Endothelial cell of umbilical vein (primary cell): ENCODE data around the gene GPAT3. TPM values are rescaled to one million over a fixed set of nuclear protein-coding genes. Genes with fewer than 3 reads are reported as not detected.

Source experiments
- BruUV-seq: library from RNA; stranded (reverse); fragments of 400-500 nt; replicated peaks from 2 replicates; lab custom pipeline; 2021; lab: Mats Ljungman, UMichigan
- CTCF ChIA-PET: fragments of 300-600, 350-600 bp; sonication (Branson Sonifier 250); formaldehyde crosslinking; loops from one replicate; lab custom pipeline; 2021; ENCODE audit warnings: antibody characterized with exemption, inconsistent platforms; lab: Charles Lee
- POLR2A ChIA-PET: fragments of 300-600, 350-600 bp; sonication (Branson Sonifier 250); formaldehyde crosslinking; loops from one replicate; lab custom pipeline; 2021; ENCODE audit warnings: antibody characterized with exemption, inconsistent platforms; lab: Charles Lee
- DNase-seq: peaks from one replicate; pipeline ENCODE4 v3.0.0-alpha.2; 2011; ENCODE audit warnings: low read depth, low spot score
- FAIRE-seq: peaks from 2 replicates; lab custom pipeline; 2011; peaks lifted over from hg19 to GRCh38; lab: Jason Lieb, UNC
- H2AFZ ChIP-seq: 2 replicates; pipeline ENCODE4 v1.6.0; 2012; ENCODE audit warnings: low read depth, low read length, control low read depth, inconsistent platforms
- H3K27ac ChIP-seq: 2 replicates; pipeline ENCODE4 v1.5.1; 2011; ENCODE audit warnings: low read depth, mild to moderate bottlenecking, control low read depth, low read length, moderate library complexity; ENCODE audit not compliant: insufficient read depth
- H3K27me3 ChIP-seq, 2 experiments: 2 replicates each; pipeline versions ENCODE4 v1.6.0 to v1.6.1; 2011; ENCODE audit warnings: low read length in 2 of 2, mixed read lengths in 1 of 2; ENCODE audit not compliant: control insufficient read depth in 2 of 2, insufficient read depth in 2 of 2
- H3K36me3 ChIP-seq, 2 experiments: 2 replicates in 1 of 2; 3 replicates in 1 of 2; pipeline ENCODE4 v1.5.1; 2011; ENCODE audit warnings: low read length in 2 of 2, mild to moderate bottlenecking in 1 of 2, moderate library complexity in 1 of 2; ENCODE audit not compliant: control insufficient read depth in 2 of 2, insufficient read depth in 2 of 2; ENCODE audit errors: extremely low read depth in 1 of 2
- H3K4me1 ChIP-seq: 3 replicates; pipeline ENCODE4 v1.5.1; 2011; ENCODE audit warnings: mild to moderate bottlenecking, low read length; ENCODE audit not compliant: control insufficient read depth, insufficient read depth; ENCODE audit errors: extremely low read depth
- H3K4me2 ChIP-seq: 2 replicates; pipeline ENCODE4 v1.6.1; 2011; ENCODE audit warnings: low read length, control low read depth, mixed read lengths; ENCODE audit not compliant: insufficient read depth
- H3K4me3 ChIP-seq, 3 experiments: fragments of 200-600 bp in 1 of 3; sonication (generic), shearing (Covaris generic) in 1 of 3; replicated peaks in 1 of 3; 2 replicates each; pipeline ENCODE4 v1.5.1; 2011 to 2016; ENCODE audit warnings: control low read depth in 3 of 3, low read length in 3 of 3, mild to moderate bottlenecking in 2 of 3, inconsistent platforms in 1 of 3, low read depth in 1 of 3, moderate library complexity in 1 of 3; ENCODE audit not compliant: insufficient read depth in 1 of 3
- H3K79me2 ChIP-seq: 2 replicates; pipeline ENCODE4 v1.6.0; 2012; ENCODE audit warnings: low read length, inconsistent platforms; ENCODE audit not compliant: control insufficient read depth, insufficient read depth
- H3K9ac ChIP-seq: replicated peaks from 2 replicates; pipeline ENCODE3; 2011; ENCODE audit warnings: low read length, control low read depth; ENCODE audit not compliant: insufficient read depth; ENCODE audit errors: extremely low read depth
- H3K9me1 ChIP-seq: replicated peaks from 3 replicates; pipeline ENCODE4 v1.6.0; 2011; ENCODE audit warnings: mild to moderate bottlenecking, low read length; ENCODE audit not compliant: control insufficient read depth, insufficient read depth; ENCODE audit errors: extremely low read depth
- H3K9me3 ChIP-seq: replicated peaks from 2 replicates; pipeline ENCODE4 v1.5.1; 2012; ENCODE audit warnings: low read length, inconsistent platforms; ENCODE audit not compliant: control insufficient read depth, insufficient read depth
- H4K20me1 ChIP-seq: replicated peaks from 2 replicates; pipeline ENCODE3; 2011; ENCODE audit warnings: mild to moderate bottlenecking, low read length; ENCODE audit not compliant: control insufficient read depth, insufficient read depth; ENCODE audit errors: extremely low read depth
- EZH2 ChIP-seq: IDR thresholded peaks from 2 replicates; pipeline ENCODE4 v1.6.1; 2012; ENCODE audit warnings: borderline replicate concordance, low read depth, mild to moderate bottlenecking, moderate library complexity, low read length, inconsistent platforms; ENCODE audit not compliant: severe bottlenecking
- FOS ChIP-seq: IDR thresholded peaks from 2 replicates; pipeline ENCODE4 v1.6.1; 2011; ENCODE audit warnings: mild to moderate bottlenecking, low read length, moderate library complexity, borderline replicate concordance; ENCODE audit not compliant: insufficient read depth
- GATA2 ChIP-seq: IDR thresholded peaks from 2 replicates; pipeline ENCODE4 v1.7.0; 2011; ENCODE audit warnings: low read depth, mild to moderate bottlenecking, moderate library complexity, mixed read lengths, low read length; ENCODE audit not compliant: insufficient read length, insufficient read depth
- JUN ChIP-seq: IDR thresholded peaks from 2 replicates; pipeline ENCODE4 v1.6.1; 2011; ENCODE audit warnings: borderline replicate concordance, low read depth; ENCODE audit not compliant: insufficient read length, insufficient read depth
- MYC ChIP-seq: IDR thresholded peaks from one replicate; pipeline ENCODE4 v1.6.1; 2011; ENCODE audit warnings: mild to moderate bottlenecking, low read depth, low read length
- POLR2A ChIP-seq: IDR thresholded peaks from 2 replicates; pipeline ENCODE4 v1.6.1; 2012; ENCODE audit warnings: low read depth, mild to moderate bottlenecking, control low read depth, low read length
- POLR2AphosphoS5 ChIP-seq: IDR thresholded peaks from 2 replicates; pipeline ENCODE4 v1.6.1; 2012; ENCODE audit warnings: low read depth, mild to moderate bottlenecking, control low read depth, low read length, moderate library complexity; ENCODE audit not compliant: insufficient read depth
- dilution Hi-C: fragments of 300-500 bp; cut with MboI; formaldehyde crosslinking; loops from one replicate; pipeline ENCODE4 v1.15.0; 2019; ENCODE audit warnings: low sequenced_read_pairs; ENCODE audit not compliant: extremely low pct_ligation_motif_present
- intact Hi-C: fragments of 100-400 bp; cut with micrococcal nuclease; formaldehyde crosslinking; loops from one replicate; pipeline ENCODE4 v1.10.0; 2022
- polyA plus RNA-seq, 4 experiments: library from polyadenylated mRNA; depleted of rRNA in 3 of 4; stranded (reverse) in 3 of 4; unstranded in 1 of 4; fragments of >200 nt; gene quantifications; 2 replicates each; pipeline versions ENCODE4 v1.2.1 to v1.2.3, GENCODE V29; 2011 to 2012; ENCODE audit warnings: missing spikeins in 1 of 4
- total RNA-seq: library from RNA; stranded (reverse); gene quantifications from 2 replicates; pipeline ENCODE4 v1.2.3, GENCODE V29; 2021
- TF ChIP-seq, protein P1 (sequence below): IDR thresholded peaks from 2 replicates; pipeline ENCODE4 v1.6.1; 2011; ENCODE audit not compliant: insufficient read depth, insufficient read length
- TF ChIP-seq, protein P2 (sequence below), 2 donors: IDR thresholded peaks; 1 replicate in 1 of 2; 2 replicates in 1 of 2; pipeline ENCODE4 v1.5.1; 2011; ENCODE audit warnings: low read length in 2 of 2, mild to moderate bottlenecking in 2 of 2, moderate library complexity in 2 of 2, control low read depth in 1 of 2, inconsistent platforms in 1 of 2, low read depth in 1 of 2; ENCODE audit not compliant: insufficient read depth in 1 of 2; ENCODE audit errors: extremely low read depth in 1 of 2

Gene GPAT3
- total and polyA plus RNA-seq, 2 donors (not counting 3 experiments of a cell fraction or from before 2014, with no cell fraction given): 0.36 to 2.1 TPM

DNA sequence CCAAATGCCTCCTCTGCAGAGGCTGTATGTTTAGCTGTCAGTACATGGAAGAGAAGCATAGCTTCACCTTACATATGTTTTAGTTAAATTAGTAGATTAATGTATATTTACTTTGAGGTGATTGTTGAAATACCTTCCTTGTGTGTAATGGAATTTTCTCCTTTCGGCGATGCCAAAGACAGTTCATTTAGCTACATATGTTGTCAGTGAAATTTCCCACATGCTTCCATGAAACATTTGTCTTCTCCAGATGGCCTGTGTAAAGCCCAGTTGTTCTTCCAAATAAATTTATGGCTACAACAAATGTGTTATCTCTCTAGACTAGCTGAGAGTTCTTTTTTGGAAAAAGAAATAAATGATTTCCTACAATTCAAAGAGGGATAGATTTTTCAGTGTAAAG, 95.2 kb downstream of the GPAT3 start:
- H2AFZ ChIP-seq: no peak overlapping the region
- ChIA-PET CTCF (interaction anchor here (0.7 to 3.0 kb wide), 6 partner anchors 8 to 898 kb away, joined by 3 to 7 read pairs (median 3); no protein-coding TSS in a partner anchor), POLR2A (no interaction called here)
- H3K27ac ChIP-seq: no peak overlapping the region
- H3K4me2 ChIP-seq: peak overlapping the region; percentile 74
- DNase-seq: peak; percentile 48
- no peaks in the 10 kb centered on the region for H3K9me3 ChIP-seq
- H4K20me1 ChIP-seq: no peaks in the 10 kb centered on the region
- BruUV-seq: no TSS peak
- TF ChIP-seq POLR2AphosphoS5 (no peak), MYC (no peak), FOS (no peak), GATA2 (no peak), EZH2 (no peak), POLR2A (no peak), JUN (no peak)
- TF ChIP-seq, protein P1, sequence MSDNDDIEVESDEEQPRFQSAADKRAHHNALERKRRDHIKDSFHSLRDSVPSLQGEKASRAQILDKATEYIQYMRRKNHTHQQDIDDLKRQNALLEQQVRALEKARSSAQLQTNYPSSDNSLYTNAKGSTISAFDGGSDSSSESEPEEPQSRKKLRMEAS: no peak
- TF ChIP-seq, protein P2, sequence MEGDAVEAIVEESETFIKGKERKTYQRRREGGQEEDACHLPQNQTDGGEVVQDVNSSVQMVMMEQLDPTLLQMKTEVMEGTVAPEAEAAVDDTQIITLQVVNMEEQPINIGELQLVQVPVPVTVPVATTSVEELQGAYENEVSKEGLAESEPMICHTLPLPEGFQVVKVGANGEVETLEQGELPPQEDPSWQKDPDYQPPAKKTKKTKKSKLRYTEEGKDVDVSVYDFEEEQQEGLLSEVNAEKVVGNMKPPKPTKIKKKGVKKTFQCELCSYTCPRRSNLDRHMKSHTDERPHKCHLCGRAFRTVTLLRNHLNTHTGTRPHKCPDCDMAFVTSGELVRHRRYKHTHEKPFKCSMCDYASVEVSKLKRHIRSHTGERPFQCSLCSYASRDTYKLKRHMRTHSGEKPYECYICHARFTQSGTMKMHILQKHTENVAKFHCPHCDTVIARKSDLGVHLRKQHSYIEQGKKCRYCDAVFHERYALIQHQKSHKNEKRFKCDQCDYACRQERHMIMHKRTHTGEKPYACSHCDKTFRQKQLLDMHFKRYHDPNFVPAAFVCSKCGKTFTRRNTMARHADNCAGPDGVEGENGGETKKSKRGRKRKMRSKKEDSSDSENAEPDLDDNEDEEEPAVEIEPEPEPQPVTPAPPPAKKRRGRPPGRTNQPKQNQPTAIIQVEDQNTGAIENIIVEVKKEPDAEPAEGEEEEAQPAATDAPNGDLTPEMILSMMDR (IDR thresholded peaks at IDR 0.05; ENCODE audit: extremely low read depth in 1 of 2, insufficient read depth in 1 of 2, low read depth in 1 of 2, low read length in 2 of 2): no peak
- no peaks in the 10 kb centered on the region for H3K9me1 ChIP-seq
- H3K36me3 ChIP-seq: no peaks in the 10 kb centered on the region
- FAIRE-seq: peak; percentile 63
- intact Hi-C loops: loop anchor here (5.0 kb wide), 1 partner anchor 274 kb away; no protein-coding TSS in a partner anchor
- dilution Hi-C loops: no loop called here
- H3K9ac ChIP-seq: no peak overlapping the region
- no peak overlapping the region for H3K4me3 ChIP-seq
- peaks cover 20% of the 10 kb centered on the region for H3K4me1 ChIP-seq
- H3K79me2 ChIP-seq: no peaks in the 10 kb centered on the region
- no peaks in the 10 kb centered on the region for H3K27me3 ChIP-seq
